Epithelial cell of esophagus (primary cell): Measurements from ENCODE around the gene PLA2G12B.
A peak's percentile ranks its signal among the peaks of the same experiment; 100 is the strongest.
"Not testable (repeated sequence)": the region's sequence is repeated elsewhere in the genome, so short reads cannot be mapped to it uniquely, and the experiment has no call there.

Source experiments
- DNase-seq: peaks from one replicate; pipeline ENCODE4 v3.0.0; 2010; ENCODE audit warnings: low read depth
- H3K4me3 ChIP-seq: 2 replicates; pipeline ENCODE4 v1.5.1; 2011; ENCODE audit warnings: mild to moderate bottlenecking, low read length, control low read depth
- TF ChIP-seq, protein P1 (sequence below): IDR thresholded peaks from 2 replicates; pipeline ENCODE4 v1.5.1; 2011; ENCODE audit warnings: low read depth, mild to moderate bottlenecking, low read length, control low read depth, inconsistent platforms; ENCODE audit not compliant: insufficient read depth; ENCODE audit errors: missing control alignments

PLA2G12B gene

GRCh38 chr10:72935361-72935760 is 19.2 kb downstream of the PLA2G12B start:
- DNase-seq, result peak; percentile 66
- no peak overlapping the region for H3K4me3 ChIP-seq
- TF ChIP-seq, protein P1, sequence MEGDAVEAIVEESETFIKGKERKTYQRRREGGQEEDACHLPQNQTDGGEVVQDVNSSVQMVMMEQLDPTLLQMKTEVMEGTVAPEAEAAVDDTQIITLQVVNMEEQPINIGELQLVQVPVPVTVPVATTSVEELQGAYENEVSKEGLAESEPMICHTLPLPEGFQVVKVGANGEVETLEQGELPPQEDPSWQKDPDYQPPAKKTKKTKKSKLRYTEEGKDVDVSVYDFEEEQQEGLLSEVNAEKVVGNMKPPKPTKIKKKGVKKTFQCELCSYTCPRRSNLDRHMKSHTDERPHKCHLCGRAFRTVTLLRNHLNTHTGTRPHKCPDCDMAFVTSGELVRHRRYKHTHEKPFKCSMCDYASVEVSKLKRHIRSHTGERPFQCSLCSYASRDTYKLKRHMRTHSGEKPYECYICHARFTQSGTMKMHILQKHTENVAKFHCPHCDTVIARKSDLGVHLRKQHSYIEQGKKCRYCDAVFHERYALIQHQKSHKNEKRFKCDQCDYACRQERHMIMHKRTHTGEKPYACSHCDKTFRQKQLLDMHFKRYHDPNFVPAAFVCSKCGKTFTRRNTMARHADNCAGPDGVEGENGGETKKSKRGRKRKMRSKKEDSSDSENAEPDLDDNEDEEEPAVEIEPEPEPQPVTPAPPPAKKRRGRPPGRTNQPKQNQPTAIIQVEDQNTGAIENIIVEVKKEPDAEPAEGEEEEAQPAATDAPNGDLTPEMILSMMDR, result no peak

GRCh38 chr10:72932259-72933015 is 22.2 kb downstream of the PLA2G12B start:
- TF ChIP-seq, protein P1, result no peak
- DNase-seq, result no peak

GRCh38 chr10:72930276-72930675 is 24.3 kb downstream of the PLA2G12B start:
- DNase-seq, result no peak
- TF ChIP-seq, protein P1, result no peak
- H3K4me3 ChIP-seq, result no peak overlapping the region

More at GRCh38 chr10:72932259-72933015, 22.2 kb downstream of the PLA2G12B start:
- H3K4me3 ChIP-seq, result no peak overlapping the region

DNA sequence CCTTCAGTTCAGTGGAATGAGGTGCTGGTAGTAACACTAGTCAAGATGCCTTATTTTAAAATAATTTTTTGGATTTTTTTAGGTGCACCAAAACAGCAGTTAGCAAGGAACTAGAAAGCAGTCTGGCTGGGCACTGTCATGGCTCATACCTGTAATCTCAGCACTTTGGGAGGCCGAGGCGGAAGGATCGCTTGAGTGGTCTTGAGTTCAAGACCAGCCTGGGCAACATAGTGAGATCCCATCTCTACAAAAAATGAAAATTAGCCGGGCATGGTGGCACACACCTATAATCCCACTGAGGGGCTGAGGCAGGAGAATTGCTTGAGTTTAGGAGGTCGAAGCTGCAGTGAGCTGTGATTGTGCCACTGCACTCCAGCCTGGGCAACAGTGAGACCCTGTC is 25.8 kb downstream of the PLA2G12B start:
- TF ChIP-seq, protein P1, result no peak
- no peak for DNase-seq
- H3K4me3 ChIP-seq, result no peak overlapping the region

DNA sequence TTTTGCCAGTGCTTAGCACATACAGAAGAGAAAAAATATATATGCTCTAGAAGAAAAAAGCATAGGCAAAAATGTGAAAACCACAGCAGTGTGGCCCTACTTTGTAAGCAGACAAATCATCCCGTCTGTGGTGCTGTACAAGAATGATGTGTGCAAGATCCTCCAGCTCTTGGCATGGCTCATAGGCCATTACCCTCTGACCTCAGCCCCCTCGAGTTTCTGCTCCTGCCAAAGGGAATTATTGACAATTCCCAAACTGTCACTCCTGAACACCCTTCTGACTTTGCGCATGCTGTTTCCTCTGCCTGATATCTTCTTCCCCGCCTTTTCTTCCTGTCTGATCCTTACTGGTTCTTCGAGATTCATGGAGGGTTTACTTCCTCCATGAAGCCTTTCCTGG is 27.1 kb downstream of the PLA2G12B start:
- no peak overlapping the region for H3K4me3 ChIP-seq
- DNase-seq, result no peak
- TF ChIP-seq, protein P1, result no peak

DNA sequence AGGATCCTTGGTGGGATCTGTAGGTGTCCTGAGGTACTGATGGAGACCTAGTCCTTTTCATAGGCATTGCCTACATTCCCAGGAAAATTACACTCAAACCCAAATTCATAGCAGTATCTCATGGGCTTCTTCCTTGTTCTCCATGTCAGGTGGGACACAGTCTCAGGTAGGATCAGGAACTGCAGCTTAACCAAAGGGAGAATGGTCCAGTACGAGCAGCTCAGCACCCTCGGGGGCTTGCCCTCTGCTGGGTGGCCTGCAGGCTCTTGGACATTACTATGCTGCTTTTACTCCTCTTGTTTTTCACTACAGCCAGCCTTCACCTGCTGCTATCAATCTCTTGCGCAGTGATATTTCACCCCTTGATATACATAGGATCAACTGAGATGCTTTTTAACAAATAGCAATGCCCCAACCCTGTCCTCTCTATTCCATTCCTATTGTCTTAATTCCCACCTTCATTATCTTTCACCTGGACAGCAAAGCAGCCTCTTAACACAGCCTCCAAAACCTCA is 28.6 kb downstream of the PLA2G12B start:
- DNase-seq, result no peak
- TF ChIP-seq, protein P1, result no peak
- H3K4me3 ChIP-seq, result no peak overlapping the region

- DNase-seq, result no peak
- no peak overlapping the region for H3K4me3 ChIP-seq
- TF ChIP-seq, protein P1, result no peak
Measured at GRCh38 chr10:72924351-72924750, 30.3 kb downstream of the PLA2G12B start.

DNA sequence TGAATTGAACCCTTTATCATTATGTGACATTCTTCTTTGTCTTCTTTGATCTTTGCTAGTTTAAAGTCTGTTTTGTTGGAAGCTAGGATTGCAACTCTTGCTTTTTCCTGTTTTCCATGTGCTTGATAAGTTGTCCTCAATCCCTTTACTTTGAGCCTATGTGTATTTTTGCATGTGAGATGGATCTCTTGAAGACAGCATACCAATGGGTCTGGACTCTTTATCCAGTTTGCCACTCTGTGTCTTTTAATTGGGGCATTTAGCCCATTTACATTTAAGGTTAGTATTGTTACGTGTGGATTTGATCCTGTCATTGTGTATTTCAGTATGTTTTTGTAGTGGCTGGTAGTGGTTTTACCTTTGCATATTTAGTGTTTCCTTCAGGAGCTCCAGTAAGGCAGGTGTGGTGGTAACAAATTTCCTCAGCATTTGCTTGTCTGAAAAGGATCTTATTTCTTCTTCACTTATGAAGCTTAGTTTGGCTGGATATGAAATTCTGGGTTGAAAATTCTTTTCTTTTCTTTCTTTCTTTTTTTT is 33.4 kb downstream of the PLA2G12B start:
- not testable (repeated sequence) for DNase-seq, H3K4me3 ChIP-seq
